IPS-18c (cell line): ENCODE data around the gene FIBCD1.

Source experiments
- H3K4me3 ChIP-seq: 2 replicates; pipeline ENCODE4 v1.7.0; 2013; ENCODE audit warnings: low read depth, mild to moderate bottlenecking, low read length, moderate library complexity; ENCODE audit not compliant: insufficient read depth
- H3K9me3 ChIP-seq: one replicate; pipeline ENCODE4 v1.6.1; 2013; ENCODE audit warnings: mild to moderate bottlenecking, low read length, moderate library complexity; ENCODE audit not compliant: control insufficient read depth, insufficient read depth

The FIBCD1 gene

DNA sequence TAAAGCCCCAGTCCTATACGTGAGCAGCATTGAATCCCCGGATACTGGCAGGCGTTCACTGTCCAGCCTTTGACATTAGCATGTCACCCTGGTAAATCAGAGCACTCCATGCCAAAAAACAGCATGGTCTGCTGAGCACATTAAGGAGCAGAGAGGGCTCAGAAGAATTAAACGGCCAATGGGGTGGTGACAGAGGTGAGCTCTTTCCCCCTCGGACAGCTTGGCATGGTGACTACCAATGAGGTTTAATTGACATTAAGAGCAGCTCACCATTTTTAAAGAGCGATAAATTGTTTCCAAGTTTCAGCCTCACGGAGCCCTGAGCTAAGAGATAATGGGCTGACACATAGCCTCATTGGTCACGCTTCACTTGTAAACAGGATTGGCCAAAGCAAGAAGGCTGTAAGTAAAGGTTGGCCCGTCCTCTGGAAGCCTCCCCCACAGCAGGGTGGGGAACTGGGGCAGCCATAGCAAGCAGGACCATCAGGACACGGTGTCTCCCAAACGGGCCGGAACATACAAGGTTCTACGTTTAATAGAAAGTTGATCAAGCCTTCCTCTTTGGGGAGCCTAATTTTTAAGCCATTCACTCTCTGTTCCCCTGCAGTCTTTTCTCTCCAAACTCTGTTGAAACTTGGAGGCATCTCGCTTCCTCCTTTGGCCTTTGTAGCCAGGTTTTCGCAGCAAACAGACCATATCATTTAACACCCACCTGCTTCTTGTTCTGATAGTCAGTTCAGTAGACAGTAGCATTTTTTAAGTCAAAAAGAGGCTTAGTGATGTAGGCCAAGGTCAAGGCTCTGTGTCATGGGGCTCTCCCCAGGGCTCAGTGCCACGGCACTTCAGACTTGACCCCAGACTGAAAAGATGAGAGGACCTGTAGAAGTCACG, 68.3 kb downstream of the FIBCD1 start:
- Histone ChIP-seq H3K4me3 (no peak overlapping the region), H3K9me3 (no peaks in the 10 kb centered on the region)

GRCh38 chr9:130869250-130869649, 69.8 kb downstream of the FIBCD1 start:
- Histone ChIP-seq H3K4me3 (no peak overlapping the region), H3K9me3 (no peaks in the 10 kb centered on the region)

DNA sequence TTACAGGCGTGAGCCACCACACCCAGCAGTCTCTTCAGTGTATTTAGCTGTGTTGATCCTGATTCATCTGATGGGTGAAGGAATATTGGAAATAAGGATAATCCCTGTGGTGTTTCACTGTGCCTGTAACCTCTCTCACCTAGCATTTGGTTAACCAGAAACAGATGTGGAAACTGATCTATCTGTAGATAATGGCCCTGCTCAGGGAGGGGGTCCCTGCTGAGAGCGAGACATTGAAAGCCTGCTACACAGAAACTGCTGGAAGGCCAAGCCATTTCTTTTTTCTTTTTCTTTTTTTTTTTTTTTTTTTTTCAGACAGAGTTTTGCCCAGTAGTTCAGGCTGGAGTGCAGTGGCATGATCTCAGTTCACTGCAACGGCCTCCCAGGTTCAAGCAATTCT, 70.8 kb downstream of the FIBCD1 start:
- Histone ChIP-seq H3K9me3 (no peaks in the 10 kb centered on the region), H3K4me3 (no peak overlapping the region)

DNA sequence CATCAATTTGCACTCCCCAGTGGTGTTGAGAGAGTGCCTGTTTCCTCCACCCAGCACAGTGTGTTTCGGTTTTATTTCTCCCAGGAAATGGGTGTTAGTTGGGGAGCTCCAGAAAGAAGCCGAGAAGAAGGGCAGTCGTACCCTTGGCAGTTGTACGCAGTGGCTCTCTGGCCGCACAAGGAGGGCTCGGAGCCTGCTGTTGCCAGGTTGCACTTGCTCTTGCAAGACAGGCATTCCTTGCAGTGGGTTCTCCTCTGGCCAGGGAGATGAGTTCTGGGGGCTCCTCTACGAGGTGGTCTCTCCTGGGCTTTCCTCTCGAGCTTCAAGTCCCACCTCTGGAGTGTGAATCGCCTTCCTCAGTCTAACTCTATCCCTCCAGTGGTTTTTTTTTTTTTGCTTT, 71.5 kb downstream of the FIBCD1 start:
- no peaks in the 10 kb centered on the region for H3K9me3 ChIP-seq
- H3K4me3 ChIP-seq = no peak overlapping the region

DNA sequence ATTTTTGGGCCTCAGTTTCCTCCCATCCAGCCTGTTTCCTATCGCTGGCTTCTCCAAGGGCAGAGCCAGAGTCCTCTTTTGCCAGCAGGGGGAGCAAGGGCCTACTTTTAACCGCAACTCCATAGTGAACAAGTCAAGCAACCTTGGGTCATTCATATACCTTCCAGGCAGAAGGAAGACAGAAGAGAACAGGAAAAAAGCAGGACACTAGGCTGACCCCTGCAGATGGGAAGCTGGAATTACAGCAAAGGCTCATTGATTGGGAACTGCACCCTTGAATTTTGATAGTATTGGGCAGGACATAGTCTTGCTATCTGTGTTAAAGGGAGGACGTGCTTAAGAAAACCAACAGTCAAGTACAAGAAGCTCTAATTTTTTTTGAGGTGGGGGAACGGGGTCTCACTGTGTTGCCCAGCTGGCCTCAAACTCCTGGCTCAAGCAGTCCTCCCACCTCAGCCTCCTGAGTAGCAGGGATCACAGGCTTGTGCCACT, 72.5 kb downstream of the FIBCD1 start:
- H3K4me3 ChIP-seq = no peak overlapping the region
- H3K9me3 ChIP-seq = no peaks in the 10 kb centered on the region

GRCh38 chr9:130865921-130866320, 73.1 kb downstream of the FIBCD1 start:
- H3K9me3 ChIP-seq = no peaks in the 10 kb centered on the region
- H3K4me3 ChIP-seq = no peak overlapping the region

DNA sequence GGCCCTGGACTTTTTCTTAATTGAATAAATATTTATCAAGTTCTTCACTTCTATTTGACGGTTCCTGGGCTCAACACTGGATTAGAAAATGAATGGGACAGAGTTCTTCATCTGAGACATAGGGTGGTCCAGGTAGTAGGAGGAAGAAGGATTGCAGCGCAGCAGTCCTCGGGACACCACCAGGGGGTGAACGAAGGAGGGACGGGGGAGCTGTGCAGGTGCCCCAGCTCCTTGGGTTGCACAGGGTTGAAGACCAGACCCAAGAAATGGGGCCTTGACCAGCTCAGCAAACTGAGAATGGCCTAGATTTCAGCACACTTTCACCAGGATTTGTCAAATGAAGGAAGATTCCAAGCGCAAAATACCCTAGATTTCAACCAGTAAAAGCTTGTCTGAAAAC, 74.5 kb downstream of the FIBCD1 start:
- no peak overlapping the region for H3K4me3 ChIP-seq
- H3K9me3 ChIP-seq = no peaks in the 10 kb centered on the region

DNA sequence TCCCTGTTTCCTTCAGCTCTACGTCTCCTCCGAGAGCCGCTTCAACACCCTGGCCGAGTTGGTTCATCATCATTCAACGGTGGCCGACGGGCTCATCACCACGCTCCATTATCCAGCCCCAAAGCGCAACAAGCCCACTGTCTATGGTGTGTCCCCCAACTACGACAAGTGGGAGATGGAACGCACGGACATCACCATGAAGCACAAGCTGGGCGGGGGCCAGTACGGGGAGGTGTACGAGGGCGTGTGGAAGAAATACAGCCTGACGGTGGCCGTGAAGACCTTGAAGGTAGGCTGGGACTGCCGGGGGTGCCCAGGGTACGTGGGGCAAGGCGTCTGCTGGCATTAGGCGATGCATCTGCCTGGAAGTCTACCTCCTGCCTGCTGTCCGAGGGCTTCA, 76.3 kb downstream of the FIBCD1 start:
- no peak overlapping the region for H3K4me3 ChIP-seq
- no peaks in the 10 kb centered on the region for H3K9me3 ChIP-seq

GRCh38 chr9:130862217-130862616, 76.8 kb downstream of the FIBCD1 start:
- H3K9me3 ChIP-seq = no peaks in the 10 kb centered on the region
- H3K4me3 ChIP-seq = no peak overlapping the region

DNA sequence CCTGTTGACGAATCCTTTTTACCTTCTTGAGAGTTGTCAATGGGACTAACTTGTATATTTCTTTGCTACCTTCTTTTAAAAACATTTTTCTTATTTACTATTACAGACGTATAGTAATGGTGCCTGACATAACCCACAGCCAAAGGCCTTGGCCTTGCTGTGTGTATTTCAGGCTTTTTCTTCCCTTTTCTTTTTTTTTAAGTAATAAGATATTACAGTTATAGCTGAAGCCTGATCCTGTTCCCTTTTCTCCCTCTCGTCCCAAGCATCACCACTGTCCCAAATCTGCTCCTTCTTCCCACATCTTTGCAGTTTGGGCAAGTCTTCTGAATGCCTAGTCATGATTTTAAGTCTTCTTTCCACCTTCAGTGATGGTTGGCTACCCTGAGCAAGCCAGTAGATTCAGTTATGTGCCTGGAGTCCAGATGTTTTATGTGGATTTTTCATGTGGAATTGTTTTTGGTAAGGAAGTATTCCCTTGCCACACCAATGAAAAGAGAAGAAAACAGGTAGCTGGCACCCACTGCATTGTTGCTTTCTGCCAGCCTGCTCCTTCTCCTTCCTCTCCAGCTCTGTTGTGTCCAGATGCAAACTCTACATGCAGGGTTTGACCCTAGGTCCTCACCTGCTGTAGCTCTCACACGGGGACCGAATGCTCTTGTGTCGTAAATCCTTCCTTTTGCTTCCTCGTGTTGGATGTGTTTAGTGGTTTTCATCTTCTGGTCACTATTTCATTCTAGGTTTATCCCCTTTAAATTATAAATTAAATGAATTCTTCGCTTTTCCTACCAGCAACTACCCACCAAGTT, 77.5 kb downstream of the FIBCD1 start:
- Histone ChIP-seq H3K9me3 (no peaks in the 10 kb centered on the region), H3K4me3 (no peak overlapping the region)

DNA sequence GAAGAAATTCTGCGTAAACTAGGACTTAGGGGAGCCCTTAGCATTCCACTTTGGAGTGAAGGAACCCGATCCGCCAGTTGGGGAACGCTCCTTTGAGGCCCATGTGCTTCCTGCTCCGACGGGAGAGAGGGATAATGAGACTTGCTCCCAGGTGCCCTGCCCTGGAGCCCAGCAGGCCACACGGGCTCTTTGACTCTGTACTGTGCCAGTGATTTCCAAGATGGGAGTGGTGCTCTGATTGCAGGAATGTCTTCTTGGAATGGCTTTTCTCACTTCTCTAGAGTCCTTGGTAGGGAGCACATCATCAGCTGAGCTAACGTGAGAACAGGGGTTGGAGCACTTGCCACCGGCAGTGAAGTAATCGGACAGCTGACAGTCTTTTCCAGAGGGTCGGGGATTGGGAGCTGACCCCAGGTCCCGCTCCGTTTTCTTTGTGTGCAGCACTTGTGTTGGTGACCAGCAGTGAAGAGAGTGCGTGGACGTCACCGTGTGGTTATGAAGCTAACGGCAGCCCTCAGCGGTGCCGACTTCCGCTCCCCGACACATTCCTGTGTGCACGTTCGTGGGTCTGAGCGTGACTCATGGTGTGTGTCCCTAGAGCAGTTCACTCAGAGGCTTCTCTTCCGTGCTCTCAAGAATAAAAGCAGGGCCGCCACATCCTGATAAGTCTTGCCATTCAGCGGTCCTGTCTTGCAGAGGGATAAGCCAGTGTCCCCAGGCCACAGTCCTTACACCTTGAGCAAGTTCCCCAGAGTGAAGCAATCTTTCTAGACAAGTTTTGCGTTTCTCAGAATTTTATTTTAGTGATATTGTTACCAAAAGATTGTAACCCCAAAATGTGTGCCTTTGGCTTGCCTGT, 78.4 kb downstream of the FIBCD1 start:
- H3K4me3 ChIP-seq = no peak overlapping the region
- no peaks in the 10 kb centered on the region for H3K9me3 ChIP-seq

DNA sequence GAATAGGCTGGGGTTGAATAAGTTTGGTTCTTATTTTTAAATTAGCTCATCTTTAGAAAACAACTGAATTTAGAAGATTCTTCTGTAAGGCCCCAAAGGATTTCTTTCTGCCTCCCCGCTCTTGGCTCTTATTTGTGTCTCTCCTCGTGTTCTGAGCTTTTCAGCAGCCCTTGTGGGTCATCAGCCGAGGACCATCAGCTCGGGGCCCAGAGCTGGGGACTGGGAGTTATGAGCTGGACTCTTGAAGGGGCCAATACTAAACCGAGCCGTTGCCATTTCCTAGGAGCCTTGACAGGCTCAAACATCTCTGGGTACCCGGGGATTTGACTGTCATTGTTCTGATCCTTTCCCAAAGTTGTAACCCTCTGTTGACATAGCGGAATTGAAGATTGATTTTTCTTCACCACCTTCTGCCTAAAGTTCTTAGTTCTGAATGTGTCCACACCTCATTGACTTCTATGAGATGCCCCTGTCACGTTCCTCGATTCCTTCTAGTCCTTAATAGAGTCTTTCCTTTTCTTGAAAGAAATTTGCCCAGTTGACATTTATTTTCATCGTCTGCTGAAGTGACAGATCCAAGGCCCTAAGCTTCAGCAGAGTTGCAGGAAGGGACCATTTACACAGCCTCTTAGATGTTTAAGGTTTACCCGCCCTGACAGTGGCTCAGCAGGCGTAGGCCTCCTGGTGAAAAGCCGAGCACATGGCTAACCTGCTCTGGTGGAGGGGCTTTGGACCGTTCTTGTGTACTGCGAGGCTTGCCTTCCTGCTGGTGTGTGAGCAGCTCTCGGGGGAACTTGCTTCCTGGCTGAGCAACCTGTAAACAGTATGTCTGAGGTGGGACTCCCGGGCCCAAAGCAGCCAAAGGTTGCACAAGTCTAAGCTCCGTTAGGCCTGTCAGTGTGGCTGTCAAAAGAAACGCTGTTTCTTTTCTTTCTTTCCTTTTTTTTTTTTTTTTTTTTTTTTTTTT, 80.0 kb downstream of the FIBCD1 start:
- Histone ChIP-seq H3K9me3 (no peaks in the 10 kb centered on the region), H3K4me3 (no peak overlapping the region)

DNA sequence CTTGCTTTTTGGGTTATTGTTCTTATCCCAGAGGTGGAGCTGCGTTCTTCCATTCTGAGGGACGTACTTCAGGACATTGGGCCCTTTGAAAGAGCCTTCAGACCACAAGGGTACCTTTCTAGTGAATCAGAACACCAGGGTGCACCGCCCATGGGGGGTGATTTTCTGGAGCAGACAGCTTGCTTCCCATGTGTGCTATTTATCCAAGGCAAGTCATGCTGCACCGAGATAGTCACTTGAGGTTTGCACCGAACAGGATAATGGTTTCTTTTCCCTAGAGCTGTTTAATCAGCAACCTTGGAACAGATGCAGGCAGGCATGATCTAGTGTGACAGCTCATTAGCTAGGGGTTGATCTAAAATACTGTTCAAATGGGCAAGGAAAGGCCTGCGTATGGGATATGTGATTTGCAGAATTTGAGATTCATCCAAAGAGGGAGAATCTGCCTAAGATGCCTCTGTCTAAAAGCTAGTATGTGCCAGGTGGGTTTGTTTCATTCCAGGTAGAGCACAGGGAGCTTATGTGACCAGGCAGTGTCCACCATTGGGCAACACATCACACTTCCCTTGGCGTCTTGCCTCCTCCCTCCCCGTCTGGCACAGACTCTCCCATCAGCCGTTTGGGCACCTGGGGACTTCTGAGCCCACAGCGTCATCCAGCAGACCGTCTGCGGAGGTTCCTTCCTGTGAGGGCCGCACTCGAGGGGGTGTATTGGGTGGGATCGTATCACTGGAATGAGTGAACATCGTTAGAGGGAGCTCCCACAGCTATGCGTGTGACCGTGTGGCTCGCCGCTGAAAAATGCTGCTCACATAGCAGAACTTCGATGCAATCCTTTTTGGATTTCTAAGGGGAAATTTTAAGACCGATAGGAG, 80.9 kb downstream of the FIBCD1 start:
- H3K9me3 ChIP-seq = no peaks in the 10 kb centered on the region
- H3K4me3 ChIP-seq = no peak overlapping the region

GRCh38 chr9:130856474-130856873, 82.6 kb downstream of the FIBCD1 start:
- H3K9me3 ChIP-seq = no peaks in the 10 kb centered on the region

GRCh38 chr9:130854835-130855234, 84.2 kb downstream of the FIBCD1 start:
- H3K4me3 ChIP-seq = no peak overlapping the region
- H3K9me3 ChIP-seq = no peaks in the 10 kb centered on the region

More at GRCh38 chr9:130856474-130856873, 82.6 kb downstream of the FIBCD1 start:
- H3K4me3 ChIP-seq = no peak overlapping the region
